OCI-M2 (cell line): ENCODE results near the gene ULK1.
"Not testable (repeated sequence)": the region's sequence is repeated elsewhere in the genome, so short reads cannot be mapped to it uniquely, and the experiment has no call there.

ENCODE experiments used
- DNase-seq: peaks from one replicate; lab custom pipeline; 2025; ENCODE audit not compliant: unreplicated experiment; lab: John Stamatoyannopoulos, UW

ULK1 gene

DNA sequence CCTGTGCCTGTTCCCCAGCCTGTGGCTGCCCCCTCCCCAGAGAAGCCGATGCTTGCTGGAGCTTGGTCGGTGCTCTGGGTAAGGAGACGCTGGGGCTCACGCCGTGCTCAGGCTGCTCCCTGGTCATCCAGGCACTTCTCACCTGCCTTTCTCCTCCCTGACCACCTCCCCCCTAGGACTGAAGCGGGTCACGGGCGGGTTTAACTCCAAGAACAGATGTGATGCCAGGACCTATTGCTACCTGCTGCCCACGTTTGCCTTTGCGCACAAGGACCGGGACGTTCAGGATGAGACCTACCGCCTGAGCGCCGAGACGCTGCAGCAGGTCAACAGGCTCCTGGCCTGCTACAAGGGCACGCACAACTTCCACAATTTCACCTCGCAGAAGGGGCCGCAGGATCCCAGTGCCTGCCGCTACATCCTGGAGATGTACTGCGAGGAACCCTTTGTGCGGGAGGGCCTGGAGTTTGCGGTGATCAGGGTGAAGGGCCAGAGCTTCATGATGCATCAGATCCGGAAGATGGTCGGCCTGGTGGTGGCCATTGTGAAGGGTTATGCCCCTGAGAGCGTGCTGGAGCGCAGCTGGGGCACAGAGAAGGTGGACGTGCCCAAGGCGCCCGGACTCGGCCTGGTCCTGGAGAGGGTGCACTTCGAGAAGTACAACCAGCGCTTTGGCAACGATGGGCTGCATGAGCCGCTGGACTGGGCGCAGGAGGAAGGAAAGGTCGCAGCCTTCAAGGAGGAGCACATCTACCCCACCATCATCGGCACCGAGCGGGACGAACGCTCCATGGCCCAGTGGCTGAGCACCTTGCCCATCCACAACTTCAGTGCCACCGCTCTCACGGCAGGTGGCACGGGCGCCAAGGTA is 46.9 kb downstream of the ULK1 start:
- no peak for DNase-seq

DNA sequence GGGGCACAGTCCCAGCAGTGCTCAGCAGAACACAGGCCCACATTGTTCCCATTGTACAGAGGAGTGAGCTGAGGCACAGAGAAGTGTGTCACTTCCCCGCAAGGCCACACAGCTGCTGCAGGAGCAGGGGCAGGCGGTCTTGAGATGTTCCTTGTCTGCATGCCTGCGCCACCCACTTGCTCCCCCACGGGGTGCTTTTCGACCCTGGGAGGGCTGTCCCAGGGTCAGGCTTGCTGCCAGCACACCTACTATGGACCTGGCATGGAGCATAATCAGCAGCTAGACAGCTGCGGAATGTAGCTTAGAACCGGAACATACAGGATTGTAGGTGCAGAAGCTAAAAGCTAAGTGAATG is 47.5 kb downstream of the ULK1 start:
- DNase-seq: no peak

DNA sequence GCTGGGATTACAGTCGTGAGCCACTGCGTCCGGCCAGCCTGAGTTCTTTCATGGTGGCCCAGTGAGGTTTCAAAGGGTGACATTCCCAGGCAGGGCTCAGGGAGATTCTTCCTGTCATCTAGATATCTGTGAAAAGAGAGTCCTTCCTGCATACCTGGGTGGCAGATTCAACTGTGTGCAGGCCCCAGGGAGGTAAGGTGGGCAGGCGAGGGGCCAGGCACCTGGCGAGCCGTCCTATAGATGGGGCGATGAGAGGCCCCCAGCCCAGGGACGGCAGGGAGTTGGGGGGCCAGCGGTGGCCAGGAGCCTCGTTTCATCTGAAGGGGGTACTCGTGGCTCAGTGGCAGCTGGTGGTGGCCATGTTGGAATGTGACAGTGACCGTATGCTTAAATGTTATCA is 48.2 kb downstream of the ULK1 start:
- no peak for DNase-seq

DNA sequence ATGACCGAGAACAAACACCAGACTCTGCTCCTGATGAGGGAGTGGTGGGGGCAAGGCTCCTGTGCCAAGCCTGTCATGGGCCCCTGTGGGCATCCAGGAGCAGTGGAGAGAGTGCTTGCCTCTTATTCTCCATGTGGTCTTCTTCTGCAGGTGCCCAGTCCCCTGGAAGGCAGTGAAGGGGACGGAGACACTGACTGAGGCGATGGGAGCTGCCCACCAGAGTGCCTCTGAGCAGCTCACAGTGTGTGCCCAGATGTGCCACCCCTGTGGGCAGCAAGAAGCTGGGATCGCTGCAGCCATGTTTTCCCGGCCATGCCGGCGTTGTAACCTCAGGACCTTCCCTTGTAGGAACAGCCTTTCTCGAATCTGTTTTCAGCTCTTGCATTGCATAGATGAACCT is 49.0 kb downstream of the ULK1 start:
- DNase-seq: no peak

DNA sequence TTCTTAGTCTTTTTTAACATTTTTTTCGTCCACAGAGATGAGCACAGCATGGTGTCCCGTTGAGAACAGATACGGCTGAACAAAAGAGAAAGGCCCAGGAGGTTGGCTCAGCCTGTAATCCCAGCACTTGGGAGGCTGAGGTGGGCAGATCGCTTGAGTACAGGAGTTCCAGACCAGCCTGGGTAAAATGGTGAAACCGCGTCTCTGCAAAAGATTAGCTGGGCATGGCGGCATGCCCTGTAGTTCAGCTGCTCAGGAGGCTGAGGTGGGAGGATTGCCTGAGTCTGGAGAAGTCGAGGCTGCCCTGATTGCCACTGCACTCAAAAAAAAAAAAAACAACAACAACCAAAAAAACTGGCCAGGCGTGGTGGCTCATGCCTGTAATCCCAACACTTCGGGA is 49.5 kb downstream of the ULK1 start:
- DNase-seq: no peak

DNA sequence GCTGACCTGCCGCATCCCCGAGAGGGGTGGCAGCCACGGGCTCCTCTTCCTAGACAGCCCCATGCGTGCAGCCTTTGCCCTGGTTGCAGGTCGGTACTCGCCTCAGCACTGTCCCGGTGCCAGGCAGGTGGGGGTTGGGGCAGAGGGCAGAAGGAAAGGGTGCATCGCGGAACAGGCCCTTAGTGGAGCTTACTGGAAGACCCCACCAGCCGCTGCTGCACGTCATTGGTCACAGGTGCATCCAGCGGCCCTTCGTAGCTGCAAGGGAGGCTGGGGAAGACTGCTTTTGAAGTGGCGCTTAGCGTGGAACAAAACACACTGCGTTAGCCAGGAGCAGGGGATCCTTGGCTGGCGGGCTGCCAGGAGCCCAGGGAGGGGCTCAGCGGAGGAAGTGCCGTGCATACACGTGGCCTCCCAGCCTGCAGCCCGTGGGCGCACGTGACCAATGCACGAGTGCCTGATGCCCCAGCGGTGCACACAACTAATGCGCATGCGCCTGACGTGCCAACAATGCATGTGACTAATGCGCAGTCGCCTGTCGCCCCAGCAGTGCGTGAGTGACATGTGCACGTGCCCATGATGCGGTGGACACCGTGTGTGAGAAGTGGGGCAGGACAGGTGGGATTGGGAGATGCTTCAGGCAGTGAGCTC is 50.3 kb downstream of the ULK1 start:
- no peak for DNase-seq

DNA sequence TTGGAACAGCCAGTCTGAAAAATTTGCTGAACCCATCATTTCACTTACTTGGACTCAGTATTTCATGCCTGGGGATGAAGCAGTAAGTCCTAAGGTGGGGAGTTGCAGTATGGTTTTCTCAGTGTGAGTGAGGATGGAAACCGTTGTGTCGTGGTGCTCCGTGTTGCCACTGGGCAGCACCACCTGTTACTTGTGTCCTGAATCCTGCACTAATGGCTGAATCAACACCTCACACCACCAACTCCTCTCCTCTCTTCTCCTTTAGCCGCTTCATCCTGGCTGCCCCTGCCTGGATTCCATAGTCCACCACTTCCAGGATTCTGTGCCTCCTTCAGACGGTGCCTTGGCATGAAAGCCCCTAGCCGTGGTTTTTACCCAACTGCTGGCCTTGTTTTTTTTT is 52.3 kb downstream of the ULK1 start:
- no peak for DNase-seq

DNA sequence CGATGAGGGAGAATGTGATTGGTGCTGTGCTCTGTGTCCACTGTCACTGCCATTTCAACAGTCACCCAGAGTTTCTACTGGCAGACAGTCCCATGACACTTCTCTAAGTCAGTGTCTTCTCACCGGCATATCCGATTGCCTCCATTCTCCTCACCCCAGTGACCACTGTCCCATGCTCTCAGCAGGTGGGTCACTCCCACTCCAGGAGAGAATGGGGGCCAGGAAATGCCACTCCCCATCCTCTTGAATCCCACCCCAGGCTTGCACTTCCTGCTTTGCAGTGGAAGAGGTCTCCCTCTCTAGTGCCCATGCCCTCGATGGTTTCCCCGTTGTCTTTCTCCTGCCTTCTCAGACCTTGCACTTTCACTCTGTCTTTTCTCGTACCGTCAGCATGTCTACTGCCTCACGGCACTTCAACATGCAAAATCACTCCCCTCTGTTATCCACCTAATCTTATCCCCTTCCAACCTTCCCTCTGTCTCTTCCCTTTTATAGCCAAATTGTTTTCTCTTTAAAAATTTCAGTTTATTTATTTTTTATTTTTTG is 53.1 kb downstream of the ULK1 start:
- DNase-seq: no peak

DNA sequence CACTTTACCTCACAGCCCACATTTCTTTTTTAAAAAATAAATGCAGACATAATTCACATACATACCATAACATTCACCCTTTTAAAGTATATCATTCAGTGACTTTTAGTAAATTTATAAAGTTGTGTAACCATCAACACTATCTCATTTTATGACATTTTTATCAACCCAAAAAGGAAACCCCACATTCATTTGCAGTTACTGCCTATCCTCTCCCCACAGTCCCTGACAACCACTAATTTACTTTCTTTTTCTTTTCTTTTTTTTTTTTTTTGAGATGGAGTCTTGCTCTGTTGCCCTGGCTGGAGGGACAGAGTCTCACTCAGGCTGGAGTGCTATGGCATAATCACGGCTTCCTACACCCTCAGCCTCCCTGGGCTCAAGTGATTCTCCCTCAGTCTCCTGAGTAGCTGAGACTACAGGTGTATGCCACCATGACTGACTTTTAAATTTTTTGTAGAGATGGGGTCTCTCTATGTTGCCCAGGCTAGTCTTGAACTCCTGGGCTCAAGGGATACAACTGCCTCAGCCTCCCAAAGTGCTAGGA is 53.8 kb downstream of the ULK1 start:
- DNase-seq: no peak

DNA sequence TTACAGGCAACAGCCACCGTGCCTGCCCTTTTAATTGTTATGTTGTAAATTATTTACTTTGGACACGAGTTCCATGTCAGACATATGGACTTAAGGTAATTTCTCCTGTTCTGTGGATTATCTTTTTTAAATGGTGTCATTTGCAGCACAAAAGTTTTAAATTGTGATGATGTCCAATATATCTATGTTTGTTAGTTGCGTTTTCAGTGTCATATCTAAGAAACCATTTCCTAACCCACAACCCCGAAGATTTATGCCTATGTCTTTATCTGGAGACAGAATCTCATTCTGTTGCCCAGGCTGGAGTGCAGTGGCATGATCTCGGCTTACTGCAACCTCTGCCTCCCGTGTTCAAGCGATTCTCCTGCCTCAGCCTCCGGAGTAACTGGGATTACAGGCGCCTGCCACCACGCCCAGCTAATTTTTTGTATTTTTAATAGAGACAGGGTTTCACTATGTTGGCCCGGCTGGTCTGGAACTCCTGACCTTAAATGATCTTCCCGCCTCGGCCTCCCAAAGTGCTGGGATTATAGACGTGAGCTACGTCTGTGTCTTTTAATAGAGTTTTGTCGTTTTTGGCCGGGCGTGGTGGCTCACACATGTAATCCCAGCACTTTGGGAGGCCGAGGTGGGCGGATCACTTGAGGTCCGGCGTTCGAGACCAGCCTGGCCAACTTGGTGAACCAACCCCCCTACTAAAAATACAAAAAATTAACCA is 54.5 kb downstream of the ULK1 start:
- DNase-seq: not testable (repeated sequence)

DNA sequence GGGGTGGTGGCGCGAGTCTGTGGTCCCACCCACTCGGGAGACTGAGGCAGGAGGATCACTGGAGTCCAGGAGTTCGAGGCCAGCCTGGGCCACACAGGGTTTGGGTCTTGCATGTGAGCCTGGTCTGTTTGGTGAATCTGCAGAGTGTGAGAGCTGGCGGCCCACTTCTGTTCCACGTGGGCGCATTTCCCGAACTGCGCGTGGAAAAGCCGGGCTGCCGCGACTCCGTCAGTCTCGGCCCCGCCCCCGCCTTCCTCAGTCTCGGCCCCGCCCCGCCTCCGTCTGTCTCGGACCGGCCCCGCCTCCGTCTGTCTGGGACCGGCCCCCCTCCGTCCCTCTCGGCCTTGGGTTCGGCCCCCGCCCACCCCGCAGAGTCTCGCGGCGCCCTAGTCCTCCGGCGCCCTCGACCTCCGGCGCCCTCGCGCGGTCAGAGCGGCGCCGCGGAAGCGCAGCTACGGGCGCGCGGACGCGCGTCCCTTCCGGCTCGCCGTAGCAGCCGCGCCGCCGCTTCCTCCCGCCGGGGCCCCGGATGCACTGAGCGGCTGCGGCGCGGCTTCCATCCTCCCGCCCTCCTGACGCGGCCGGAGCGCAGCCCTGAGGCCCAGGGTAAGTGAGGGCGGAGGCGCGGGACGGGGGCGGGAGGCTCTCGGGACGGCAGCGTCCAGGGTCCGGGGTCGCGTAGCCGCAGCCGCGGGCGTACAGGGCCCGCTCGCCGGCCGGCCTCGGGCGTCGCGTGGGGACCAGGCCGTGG is 55.2 kb downstream of the ULK1 start, which contains the start of gene EP400:
Gene EP400 (plus strand): TSS at position 512 of the 751 bp plus-strand sequence. CDS start 10,678 bp downstream, outside the sequence.
- no peak for DNase-seq

DNA sequence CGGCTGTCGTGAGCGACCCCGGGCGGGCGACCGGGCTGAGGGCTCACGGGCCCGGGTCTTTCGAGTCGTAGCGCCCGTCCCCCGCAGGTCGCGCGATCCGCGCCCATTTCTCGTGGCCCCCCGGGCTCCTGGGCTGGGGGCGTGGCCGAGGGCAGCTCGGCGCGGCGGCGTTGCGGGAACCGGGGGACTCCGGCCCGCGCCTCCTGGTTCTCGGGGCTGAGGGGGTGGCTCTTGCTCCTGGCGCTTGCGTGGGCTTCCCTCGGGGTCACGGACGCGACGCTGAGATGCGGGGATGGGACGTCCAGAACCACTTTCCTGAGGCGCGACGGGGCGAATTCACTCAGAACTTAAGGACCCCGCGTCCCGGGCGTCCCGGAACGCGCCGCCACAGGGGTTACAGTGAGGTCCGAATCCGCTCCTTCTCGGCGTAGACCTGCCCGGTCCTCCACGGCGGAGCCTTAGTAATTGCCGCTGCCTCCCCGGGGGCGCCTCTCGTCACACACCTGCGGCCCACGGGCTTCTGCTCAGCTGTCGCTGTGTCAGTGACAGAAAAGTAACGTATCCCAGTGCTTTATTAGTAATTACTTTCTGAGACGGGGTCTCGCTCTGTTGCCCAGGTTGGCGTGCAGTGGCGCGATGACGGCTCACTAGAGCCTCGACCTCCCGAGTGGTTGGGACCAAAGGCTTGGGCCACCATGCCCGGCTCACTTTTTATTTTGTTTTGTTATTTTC is 55.9 kb downstream of the ULK1 start:
- no peak for DNase-seq

DNA sequence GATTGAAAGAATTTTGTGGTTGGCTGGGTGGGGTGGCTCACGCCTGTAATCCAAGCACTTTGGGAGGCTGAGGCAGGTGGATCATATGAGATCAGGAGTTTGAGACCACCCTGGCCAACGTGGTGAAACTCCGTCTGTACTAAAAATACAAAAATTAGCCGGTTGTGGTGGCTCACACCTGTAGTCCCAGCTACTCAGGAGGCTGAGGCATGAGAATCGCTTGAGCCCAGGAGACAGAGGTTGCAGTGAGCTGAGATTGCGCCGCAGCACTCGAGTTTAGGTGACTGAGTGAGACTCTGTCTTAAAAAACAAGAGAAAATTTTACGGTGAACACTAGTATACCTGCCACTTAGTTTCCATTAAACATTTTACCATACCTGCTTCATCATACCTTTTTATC is 59.4 kb downstream of the ULK1 start:
- DNase-seq: not testable (repeated sequence)

DNA sequence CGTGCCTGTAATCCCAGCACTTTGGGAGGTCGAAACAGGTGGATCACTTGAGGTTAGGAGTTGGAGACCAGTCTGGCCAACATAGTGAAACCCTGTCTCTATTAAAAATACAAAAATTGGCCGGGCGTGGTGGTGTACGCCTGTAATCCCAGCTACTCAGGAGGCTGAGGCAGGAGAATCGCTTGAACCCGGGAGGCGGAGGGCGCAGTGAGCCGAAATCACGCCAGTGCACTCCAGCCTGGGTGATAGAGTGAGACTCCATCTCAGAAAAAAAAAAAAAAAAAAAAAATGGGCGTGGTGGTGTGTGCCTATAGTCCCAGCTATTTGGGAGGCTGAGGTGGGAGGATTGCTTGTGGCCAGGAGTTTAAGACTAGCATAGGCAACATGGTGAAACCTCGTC is 60.0 kb downstream of the ULK1 start:
- DNase-seq: not testable (repeated sequence)

DNA sequence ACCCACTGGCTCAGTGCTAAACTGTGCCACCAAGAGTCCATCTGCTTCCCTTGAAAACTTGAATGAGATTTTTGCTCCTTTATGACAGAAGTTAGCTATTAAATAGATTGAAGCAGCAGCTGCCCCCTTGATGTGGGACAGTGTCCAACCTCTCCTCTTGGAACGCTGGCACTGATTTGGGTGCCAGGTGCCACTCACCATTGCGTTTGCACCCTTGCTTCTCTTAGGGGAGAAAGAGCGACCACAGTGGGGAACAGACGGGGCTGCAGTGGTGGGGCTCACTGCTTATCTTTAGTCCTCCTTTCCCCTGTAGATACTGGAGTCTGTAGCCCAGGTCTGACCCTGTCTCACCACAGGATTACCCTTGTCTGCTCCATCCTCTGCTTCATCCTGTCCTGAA is 64.7 kb downstream of the ULK1 start:
- no peak for DNase-seq

DNA sequence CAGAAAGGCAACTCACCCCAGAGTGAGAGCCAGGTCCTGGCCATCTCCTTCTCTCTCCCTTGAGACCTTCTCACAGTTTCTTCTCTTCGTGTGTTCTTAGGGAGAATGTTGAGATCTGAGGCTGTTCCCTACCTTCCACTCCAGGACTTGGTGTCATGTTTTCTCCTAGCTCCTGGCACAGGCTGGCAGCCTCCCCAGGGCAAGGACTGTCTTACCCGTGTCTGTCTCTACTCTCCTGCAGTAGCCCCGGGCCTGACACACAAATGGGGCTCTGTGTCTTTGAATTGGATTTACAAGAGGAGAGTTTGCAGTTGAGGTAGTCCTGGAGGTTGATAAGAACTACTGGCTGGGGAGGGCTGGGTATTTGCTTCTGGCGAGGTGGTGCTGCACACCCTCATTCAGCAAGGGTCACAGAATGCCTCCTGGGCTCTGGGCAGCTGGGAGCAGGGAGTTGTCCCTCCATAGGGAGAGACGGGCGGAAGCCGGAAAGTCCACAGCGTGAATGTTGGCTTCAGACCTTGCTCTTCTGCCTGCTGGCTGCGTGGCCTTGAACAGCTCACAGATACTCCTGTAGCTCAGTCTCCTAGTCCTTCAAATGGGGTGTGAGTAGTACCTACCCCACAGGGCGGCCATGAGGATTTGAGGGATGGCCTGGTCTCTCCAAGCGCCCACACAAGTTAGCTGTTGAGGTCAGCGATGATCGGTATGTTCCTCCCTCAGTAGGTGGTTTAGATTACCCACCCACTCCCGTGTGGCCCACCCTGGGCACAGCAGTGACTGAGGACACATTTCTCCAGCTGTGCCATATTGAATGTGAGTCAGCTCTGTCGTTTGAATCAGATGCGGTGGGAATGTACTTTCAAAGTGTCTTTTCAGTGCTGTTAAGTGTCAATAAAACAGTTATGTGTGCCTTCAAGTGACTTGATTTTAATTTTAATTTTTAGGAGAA is 65.5 kb downstream of the ULK1 start:
- DNase-seq: no peak

DNA sequence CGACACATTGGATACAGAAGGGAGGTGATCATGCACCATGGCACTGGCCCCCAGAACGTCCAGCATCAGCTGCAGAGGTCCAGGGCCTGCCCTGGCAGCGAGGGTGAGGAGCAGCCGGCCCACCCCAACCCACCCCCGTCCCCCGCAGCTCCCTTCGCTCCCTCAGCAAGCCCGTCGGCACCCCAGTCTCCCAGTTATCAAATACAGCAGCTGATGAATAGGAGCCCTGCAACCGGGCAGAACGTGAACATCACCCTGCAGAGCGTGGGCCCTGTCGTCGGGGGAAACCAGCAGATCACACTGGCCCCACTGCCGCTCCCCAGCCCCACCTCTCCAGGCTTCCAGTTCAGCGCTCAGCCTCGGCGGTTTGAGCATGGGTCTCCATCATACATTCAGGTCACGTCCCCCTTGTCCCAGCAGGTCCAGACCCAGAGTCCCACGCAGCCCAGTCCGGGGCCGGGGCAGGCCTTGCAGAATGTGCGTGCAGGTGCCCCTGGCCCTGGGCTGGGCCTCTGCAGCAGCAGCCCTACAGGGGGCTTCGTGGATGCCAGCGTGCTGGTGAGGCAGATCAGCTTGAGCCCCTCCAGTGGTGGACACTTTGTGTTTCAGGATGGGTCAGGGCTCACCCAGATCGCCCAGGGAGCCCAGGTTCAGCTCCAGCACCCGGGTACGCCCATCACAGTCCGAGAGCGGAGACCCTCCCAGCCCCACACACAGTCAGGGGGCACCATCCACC is 66.3 kb downstream of the ULK1 start:
- not testable (repeated sequence) for DNase-seq

DNA sequence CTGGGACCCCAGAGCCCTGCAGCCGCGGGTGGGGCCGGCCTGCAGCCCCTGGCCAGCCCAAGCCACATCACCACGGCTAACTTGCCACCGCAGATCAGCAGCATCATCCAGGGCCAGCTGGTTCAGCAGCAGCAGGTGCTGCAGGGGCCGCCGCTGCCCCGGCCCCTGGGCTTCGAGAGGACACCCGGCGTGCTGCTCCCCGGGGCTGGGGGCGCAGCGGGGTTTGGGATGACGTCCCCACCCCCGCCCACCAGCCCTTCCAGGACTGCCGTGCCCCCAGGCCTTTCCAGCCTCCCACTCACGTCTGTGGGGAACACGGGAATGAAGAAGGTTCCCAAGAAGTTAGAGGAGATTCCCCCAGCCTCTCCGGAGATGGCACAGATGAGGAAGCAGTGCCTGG is 66.9 kb downstream of the ULK1 start:
- DNase-seq: not testable (repeated sequence)
